Caco-2 (cell line): ENCODE results near the gene IL27RA. TPM values are rescaled to one million over a fixed set of nuclear protein-coding genes. Genes with fewer than 3 reads are reported as not detected.

Experiments used
- BruUV-seq: library from RNA; stranded (reverse); fragments of 400-500 nt; replicated peaks from 2 replicates; lab custom pipeline; 2021; lab: Mats Ljungman, UMichigan
- CTCF ChIA-PET: fragments of 300-600 bp; sonication (Branson Sonifier 250); formaldehyde crosslinking; loops from one replicate; lab custom pipeline; 2022; ENCODE audit warnings: antibody characterized with exemption; lab: Charles Lee
- POLR2A ChIA-PET: fragments of 300-600 bp; sonication (Branson Sonifier 250); formaldehyde crosslinking; loops from one replicate; lab custom pipeline; 2022; ENCODE audit warnings: antibody characterized with exemption; lab: Charles Lee
- DNase-seq, 2 experiments: peaks; one replicate each; pipeline versions ENCODE4 v3.0.0 to v3.0.0-alpha.2; 2020 to 2022
- H3K27me3 ChIP-seq: replicated peaks from 2 replicates; pipeline ENCODE4 v1.6.0; 2011; ENCODE audit warnings: low read length; ENCODE audit not compliant: control insufficient read depth, insufficient read depth
- H3K36me3 ChIP-seq: 2 replicates; pipeline ENCODE4 v1.5.1; 2011; ENCODE audit warnings: low read length; ENCODE audit not compliant: control insufficient read depth, insufficient read depth
- H3K4me1 ChIP-seq: fragments of 250-450 bp; sonication (Bioruptor Pico); 2 replicates; pipeline ENCODE4 v1.5.1; 2020; ENCODE audit warnings: mild to moderate bottlenecking
- H3K4me3 ChIP-seq: 2 replicates; pipeline ENCODE4 v1.5.1; 2011; ENCODE audit warnings: low read depth, mild to moderate bottlenecking, control low read depth, low read length
- H3K9me3 ChIP-seq: fragments of 250-450 bp; sonication (Bioruptor Pico); 2 replicates; pipeline ENCODE4 v1.5.1; 2020; ENCODE audit warnings: mild to moderate bottlenecking, moderate library complexity
- H3K27ac Mint-ChIP-seq: one replicate; pipeline ENCODE4 v1.8.0; 2022; ENCODE audit warnings: mixed read lengths; ENCODE audit not compliant: unreplicated experiment
- H3K27me3 Mint-ChIP-seq: one replicate; pipeline ENCODE4 v1.8.0; 2022; ENCODE audit warnings: mixed read lengths; ENCODE audit not compliant: insufficient read depth, unreplicated experiment
- H3K36me3 Mint-ChIP-seq: one replicate; pipeline ENCODE4 v1.8.0; 2022; ENCODE audit warnings: mild to moderate bottlenecking, mixed read lengths; ENCODE audit not compliant: insufficient read depth, unreplicated experiment
- H3K4me1 Mint-ChIP-seq: one replicate; pipeline ENCODE4 v1.8.0; 2022; ENCODE audit warnings: low read depth, mixed read lengths; ENCODE audit not compliant: unreplicated experiment
- H3K4me3 Mint-ChIP-seq: one replicate; pipeline ENCODE4 v1.8.0; 2022; ENCODE audit warnings: mild to moderate bottlenecking, moderate library complexity, mixed read lengths; ENCODE audit not compliant: unreplicated experiment
- H3K9me3 Mint-ChIP-seq: one replicate; pipeline ENCODE4 v1.8.0; 2022; ENCODE audit warnings: mixed read lengths; ENCODE audit not compliant: unreplicated experiment
- intact Hi-C: fragments of 100-400 bp; cut with micrococcal nuclease; formaldehyde crosslinking; loops from one replicate; pipeline ENCODE4 v1.10.0; 2022; ENCODE audit not compliant: unreplicated experiment
- total RNA-seq: library from RNA; stranded (reverse); gene quantifications from 2 replicates; pipeline ENCODE4 v1.2.3, GENCODE V29; 2022
- TF ChIP-seq, protein P1 (sequence below), 2 experiments: fragments of 200-600 bp in 1 of 2; IDR thresholded peaks; 1 replicate in 1 of 2; 2 replicates in 1 of 2; pipeline versions ENCODE4 v1.5.1 to v1.8.0; 2011 to 2022; ENCODE audit warnings: antibody characterized with exemption in 1 of 2, control low read depth in 1 of 2, inconsistent platforms in 1 of 2, low read depth in 1 of 2, low read length in 1 of 2, mild to moderate bottlenecking in 1 of 2, moderate library complexity in 1 of 2; ENCODE audit not compliant: insufficient read depth in 1 of 2, severe bottlenecking in 1 of 2, unreplicated experiment in 1 of 2

IL27RA gene
- total RNA-seq, 1 experiment from 2014 or later, result 4.7 TPM

DNA sequence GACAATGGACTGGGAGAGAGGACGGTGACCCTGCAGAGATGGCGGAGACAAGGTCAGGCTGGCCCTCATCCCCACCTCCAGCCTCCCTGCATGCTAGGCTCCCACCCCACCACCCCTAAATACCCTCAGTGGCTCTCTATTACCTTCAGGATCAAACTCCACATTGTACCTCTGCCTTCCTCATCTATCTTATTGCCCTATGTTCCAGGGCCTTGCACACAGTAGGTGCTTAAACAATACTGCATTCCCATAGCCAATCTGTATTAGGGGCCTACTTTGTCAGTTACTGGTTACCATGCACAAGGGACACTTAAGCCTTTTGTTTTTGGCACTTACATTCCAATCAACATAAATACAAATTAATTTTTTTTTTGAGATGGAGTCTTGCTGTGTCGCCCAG lies 23.8 kb downstream of the IL27RA start:
- Mint-ChIP-seq H3K27ac (no peak overlapping the region), H3K9me3 (no peaks in the 10 kb centered on the region), H3K36me3 (peaks cover 12% of the 10 kb centered on the region), H3K4me3 (no peak overlapping the region), H3K4me1 (peaks cover 14% of the 10 kb centered on the region), H3K27me3 (no peaks in the 10 kb centered on the region)
- Histone ChIP-seq H3K27me3 (no peaks in the 10 kb centered on the region), H3K4me1 (peaks cover 13% of the 10 kb centered on the region), H3K9me3 (no peaks in the 10 kb centered on the region), H3K4me3 (no peak overlapping the region), H3K36me3 (no peaks in the 10 kb centered on the region; the same call in 1 of the 2 replicates)
- ChIA-PET POLR2A (no interaction called here), CTCF (no interaction called here)
- no TSS peak for BruUV-seq
- intact Hi-C loops, result no loop called here
- TF ChIP-seq, protein P1, sequence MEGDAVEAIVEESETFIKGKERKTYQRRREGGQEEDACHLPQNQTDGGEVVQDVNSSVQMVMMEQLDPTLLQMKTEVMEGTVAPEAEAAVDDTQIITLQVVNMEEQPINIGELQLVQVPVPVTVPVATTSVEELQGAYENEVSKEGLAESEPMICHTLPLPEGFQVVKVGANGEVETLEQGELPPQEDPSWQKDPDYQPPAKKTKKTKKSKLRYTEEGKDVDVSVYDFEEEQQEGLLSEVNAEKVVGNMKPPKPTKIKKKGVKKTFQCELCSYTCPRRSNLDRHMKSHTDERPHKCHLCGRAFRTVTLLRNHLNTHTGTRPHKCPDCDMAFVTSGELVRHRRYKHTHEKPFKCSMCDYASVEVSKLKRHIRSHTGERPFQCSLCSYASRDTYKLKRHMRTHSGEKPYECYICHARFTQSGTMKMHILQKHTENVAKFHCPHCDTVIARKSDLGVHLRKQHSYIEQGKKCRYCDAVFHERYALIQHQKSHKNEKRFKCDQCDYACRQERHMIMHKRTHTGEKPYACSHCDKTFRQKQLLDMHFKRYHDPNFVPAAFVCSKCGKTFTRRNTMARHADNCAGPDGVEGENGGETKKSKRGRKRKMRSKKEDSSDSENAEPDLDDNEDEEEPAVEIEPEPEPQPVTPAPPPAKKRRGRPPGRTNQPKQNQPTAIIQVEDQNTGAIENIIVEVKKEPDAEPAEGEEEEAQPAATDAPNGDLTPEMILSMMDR (IDR thresholded peaks at IDR 0.05; ENCODE audit: insufficient read depth in 1 of 2, low read depth in 1 of 2, low read length in 1 of 2, severe bottlenecking in 1 of 2, unreplicated experiment in 1 of 2), result no peak
- DNase-seq, result no peak

DNA sequence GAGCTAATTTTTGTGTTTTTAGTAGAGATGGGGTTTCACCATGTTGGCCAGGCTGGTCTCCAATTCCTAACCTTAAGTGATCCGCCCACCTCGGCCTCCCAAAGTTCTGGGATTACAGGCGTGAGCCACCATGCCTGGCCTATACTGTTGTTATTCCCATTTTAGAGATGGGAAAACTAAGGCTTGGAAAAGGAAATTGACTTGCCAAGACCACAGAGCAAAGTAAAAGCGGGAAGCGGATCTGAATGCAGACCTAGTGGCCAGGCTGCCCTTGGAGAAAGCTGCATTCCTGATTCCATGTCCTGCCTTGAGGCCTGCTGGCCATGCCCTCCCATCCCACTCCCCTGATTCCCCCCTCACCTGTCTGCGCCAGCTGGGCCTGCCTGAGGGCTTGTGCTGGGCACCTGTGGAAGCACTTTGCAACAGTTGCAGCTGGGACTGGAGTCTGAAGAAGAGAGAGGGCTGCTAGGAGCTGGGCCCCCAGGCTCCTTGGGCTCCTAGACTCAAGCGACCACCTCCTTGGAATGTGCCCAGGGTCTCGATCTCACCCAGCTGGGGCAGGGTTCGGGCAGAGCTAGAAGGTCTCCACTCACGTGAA lies 24.6 kb downstream of the IL27RA start:
- no peaks in the 10 kb centered on the region for H3K9me3 Mint-ChIP-seq
- H3K9me3 ChIP-seq, result no peaks in the 10 kb centered on the region
- H3K36me3 ChIP-seq, result no peaks in the 10 kb centered on the region; the same call in 1 of the 2 replicates
- TF ChIP-seq, protein P1 (IDR thresholded peaks at IDR 0.05; ENCODE audit: insufficient read depth in 1 of 2, low read depth in 1 of 2, low read length in 1 of 2, severe bottlenecking in 1 of 2, unreplicated experiment in 1 of 2), result no peak
- ChIA-PET CTCF (interaction anchor here (0.6 kb wide), 2 partner anchors 11 kb away, joined by 3 to 4 read pairs; no protein-coding TSS in a partner anchor), POLR2A (no interaction called here)
- no peak overlapping the region for H3K4me3 ChIP-seq
- intact Hi-C loops, result no loop called here
- no TSS peak for BruUV-seq
- H3K36me3 Mint-ChIP-seq, result peaks cover 15% of the 10 kb centered on the region
- peaks cover 14% of the 10 kb centered on the region for H3K4me1 Mint-ChIP-seq
- no peak overlapping the region for H3K27ac Mint-ChIP-seq
- H3K27me3 ChIP-seq, result no peaks in the 10 kb centered on the region
- H3K4me1 ChIP-seq, result peaks cover 21% of the 10 kb centered on the region
- no peak overlapping the region for H3K4me3 Mint-ChIP-seq
- H3K27me3 Mint-ChIP-seq, result no peaks in the 10 kb centered on the region
- DNase-seq, result no peak

DNA sequence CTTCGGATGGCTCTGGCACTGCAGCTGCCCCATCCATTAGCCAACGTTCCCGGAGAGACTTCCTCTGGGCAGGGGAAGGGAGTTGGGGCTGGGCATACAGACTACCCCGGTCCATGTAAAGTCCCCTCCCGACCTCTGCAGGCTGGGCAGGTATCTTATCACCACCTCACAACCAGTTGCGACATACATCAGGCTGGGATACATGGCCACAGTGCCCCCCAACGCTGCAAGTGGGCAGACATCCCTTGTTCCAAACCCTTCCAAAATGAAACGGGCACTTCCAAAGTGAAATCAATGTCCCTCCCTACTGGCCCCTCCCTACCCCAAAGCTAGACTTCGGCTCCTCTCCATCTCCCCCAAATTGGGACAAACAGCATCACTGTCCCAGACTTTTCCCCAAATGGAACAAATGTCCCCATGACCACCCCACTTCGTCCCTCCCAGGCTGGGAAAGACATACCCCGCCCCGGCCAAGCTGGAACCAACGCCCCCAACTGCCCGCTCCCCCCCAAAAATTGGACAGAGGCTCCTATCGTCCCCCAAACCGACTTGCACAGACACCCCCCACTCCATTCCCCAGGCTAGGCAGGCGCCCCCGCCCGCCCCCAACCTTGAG lies 25.3 kb downstream of the IL27RA start:
- H3K27me3 ChIP-seq, result no peaks in the 10 kb centered on the region
- peaks cover 14% of the 10 kb centered on the region for H3K4me1 Mint-ChIP-seq
- no peaks in the 10 kb centered on the region for H3K9me3 Mint-ChIP-seq
- H3K36me3 Mint-ChIP-seq, result peaks cover 19% of the 10 kb centered on the region
- intact Hi-C loops, result no loop called here
- H3K9me3 ChIP-seq, result no peaks in the 10 kb centered on the region
- no peak overlapping the region for H3K4me3 Mint-ChIP-seq
- CTCF ChIA-PET, result interaction anchor here (0.6 kb wide), 1 partner anchor 12 kb away, joined by 4 read pairs; no protein-coding TSS in a partner anchor
- no TSS peak for BruUV-seq
- H3K36me3 ChIP-seq, result no peaks in the 10 kb centered on the region; the same call in 1 of the 2 replicates
- peaks cover 28% of the 10 kb centered on the region for H3K4me1 ChIP-seq
- DNase-seq, result no peak
- no peaks in the 10 kb centered on the region for H3K27me3 Mint-ChIP-seq
- no peak overlapping the region for H3K27ac Mint-ChIP-seq
- H3K4me3 ChIP-seq, result no peak overlapping the region
- TF ChIP-seq, protein P1 (IDR thresholded peaks at IDR 0.05; ENCODE audit: insufficient read depth in 1 of 2, low read depth in 1 of 2, low read length in 1 of 2, severe bottlenecking in 1 of 2, unreplicated experiment in 1 of 2), result no peak
- POLR2A ChIA-PET, result no interaction called here
